ENCODE results near the gene PLAAT4.

GRCh38 chr11:63492441-63492840, 44.2 kb upstream of the PLAAT4 start:
- TF ChIP-seq CTCF (IDR thresholded peaks at IDR 0.05; ENCODE audit: poor library complexity): no peak
- no peak for TF ChIP-seq EZH2phosphoT487 (IDR thresholded peaks at IDR 0.05; ENCODE audit: low read depth, severe bottlenecking, unreplicated experiment)
- TF ChIP-seq EZH2 (IDR thresholded peaks at IDR 0.05; ENCODE audit: borderline replicate concordance): no peak

Data from hepatocyte (in vitro differentiated cells).